Endothelial cell (in vitro differentiated cells): ENCODE data around the gene OVOL2. TPM values are rescaled to one million over a fixed set of nuclear protein-coding genes. Genes with fewer than 3 reads are reported as not detected.

Source experiments
- DNase-seq: peaks from one replicate; pipeline ENCODE4 v3.0.0; 2021; ENCODE audit warnings: low spot score
- H3K27ac Mint-ChIP-seq: one replicate; pipeline ENCODE4 v1.8.0; 2021; ENCODE audit warnings: mixed read lengths, inconsistent platforms; ENCODE audit not compliant: unreplicated experiment
- H3K27me3 Mint-ChIP-seq: one replicate; pipeline ENCODE4 v1.8.0; 2021; ENCODE audit warnings: mild to moderate bottlenecking, moderate library complexity, mixed read lengths, inconsistent platforms; ENCODE audit not compliant: unreplicated experiment
- H3K36me3 Mint-ChIP-seq: one replicate; pipeline ENCODE4 v1.8.0; 2021; ENCODE audit warnings: mild to moderate bottlenecking, low read depth, mixed read lengths, inconsistent platforms; ENCODE audit not compliant: unreplicated experiment
- H3K4me1 Mint-ChIP-seq: one replicate; pipeline ENCODE4 v1.8.0; 2021; ENCODE audit warnings: mild to moderate bottlenecking, mixed read lengths, inconsistent platforms; ENCODE audit not compliant: unreplicated experiment
- H3K4me3 Mint-ChIP-seq: one replicate; pipeline ENCODE4 v1.8.0; 2021; ENCODE audit warnings: mild to moderate bottlenecking, mixed read lengths, inconsistent platforms; ENCODE audit not compliant: unreplicated experiment
- H3K9me3 Mint-ChIP-seq: one replicate; pipeline ENCODE4 v1.8.0; 2021; ENCODE audit warnings: mixed read lengths, inconsistent platforms; ENCODE audit not compliant: unreplicated experiment
- CTCF ChIP-seq: fragments of 200-600 bp; sonication (generic); IDR thresholded peaks from one replicate; pipeline ENCODE4 v1.5.0; 2021; ENCODE audit warnings: antibody characterized with exemption; ENCODE audit not compliant: unreplicated experiment
- total RNA-seq: library from RNA; stranded (reverse); fragmentation: NEBNext Ultra II Directional; extraction: Animal tissue kit (Norgen Biotek cat#: 25700); gene quantifications from one replicate; pipeline ENCODE4 v1.2.1, GENCODE V29; 2021; ENCODE audit not compliant: unreplicated experiment

The OVOL2 gene
- total RNA-seq, 1 donor from 2014 or later: not detected

DNA sequence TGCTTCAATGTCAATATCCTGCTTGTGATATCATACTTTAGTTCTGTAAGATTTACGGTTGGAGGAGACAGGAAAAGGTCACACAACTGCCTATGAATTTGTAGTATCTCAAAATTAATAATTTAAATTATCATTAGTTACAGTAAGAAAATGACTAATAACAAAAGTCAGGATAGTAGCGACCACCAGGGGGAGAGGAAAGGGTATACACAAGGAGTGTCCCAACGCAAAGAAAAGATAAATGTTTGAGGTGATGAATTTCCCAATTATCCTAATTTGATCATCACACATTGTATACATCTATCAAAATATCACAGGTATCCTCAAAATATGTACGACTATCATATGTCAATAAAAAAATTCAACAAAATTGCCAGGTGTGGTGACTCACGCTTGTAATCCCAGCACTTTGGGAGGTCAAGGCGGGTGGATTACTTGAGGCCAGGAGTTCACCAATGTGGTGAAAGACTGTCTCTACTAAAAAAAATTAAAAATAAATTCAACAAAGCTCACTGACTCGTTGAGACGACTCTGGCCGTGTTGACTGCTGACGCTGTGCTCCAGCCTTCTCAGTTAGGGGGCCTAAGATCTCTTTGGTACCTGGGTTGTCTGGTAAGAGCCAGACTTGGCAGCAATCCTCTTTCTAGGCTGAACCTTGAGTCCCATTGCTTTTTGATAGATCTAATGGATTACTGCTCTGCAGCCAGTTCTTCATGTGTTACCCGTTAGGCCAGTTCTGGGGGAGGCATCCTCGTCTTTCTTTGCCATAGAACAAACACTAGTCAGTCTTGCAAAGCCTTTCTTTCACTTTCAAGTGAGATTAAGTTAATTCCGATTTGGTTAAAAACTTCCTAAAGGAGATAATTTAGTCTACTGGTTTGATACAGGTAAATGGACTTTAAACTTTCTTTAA lies 9.0 kb upstream of the OVOL2 start:
- no peaks in the 10 kb centered on the region for H3K36me3 Mint-ChIP-seq
- no peaks in the 10 kb centered on the region for H3K27me3 Mint-ChIP-seq
- H3K27ac Mint-ChIP-seq: no peak overlapping the region
- TF ChIP-seq CTCF: peak; percentile 54
- no peak for DNase-seq
- H3K9me3 Mint-ChIP-seq: no peaks in the 10 kb centered on the region
- no peaks in the 10 kb centered on the region for H3K4me1 Mint-ChIP-seq
- H3K4me3 Mint-ChIP-seq: no peak overlapping the region

DNA sequence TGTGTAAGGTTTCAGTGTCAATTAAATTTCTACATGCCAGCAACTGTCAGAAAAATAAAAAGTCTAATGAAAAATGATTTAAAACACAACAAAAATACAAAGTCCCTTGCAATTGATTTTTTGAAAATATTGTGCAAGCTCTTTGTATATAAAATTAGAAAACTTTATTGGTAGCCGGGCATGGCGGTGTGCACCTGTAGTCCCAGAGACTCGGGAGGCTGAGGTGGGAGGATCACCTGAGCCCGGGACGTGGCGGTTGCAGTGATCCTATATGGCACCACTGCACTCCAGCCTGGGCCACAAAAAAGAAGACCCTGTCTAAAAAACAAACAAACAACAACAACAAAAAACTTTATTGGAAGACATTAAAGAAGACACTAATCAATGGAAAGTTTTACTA lies 6.0 kb upstream of the OVOL2 start:
- TF ChIP-seq CTCF: no peak
- DNase-seq: no peak
- no peaks in the 10 kb centered on the region for H3K27me3 Mint-ChIP-seq
- no peaks in the 10 kb centered on the region for H3K9me3 Mint-ChIP-seq
- no peak overlapping the region for H3K27ac Mint-ChIP-seq
- H3K36me3 Mint-ChIP-seq: no peaks in the 10 kb centered on the region
- peaks cover 3% of the 10 kb centered on the region for H3K4me1 Mint-ChIP-seq
- H3K4me3 Mint-ChIP-seq: no peak overlapping the region

DNA sequence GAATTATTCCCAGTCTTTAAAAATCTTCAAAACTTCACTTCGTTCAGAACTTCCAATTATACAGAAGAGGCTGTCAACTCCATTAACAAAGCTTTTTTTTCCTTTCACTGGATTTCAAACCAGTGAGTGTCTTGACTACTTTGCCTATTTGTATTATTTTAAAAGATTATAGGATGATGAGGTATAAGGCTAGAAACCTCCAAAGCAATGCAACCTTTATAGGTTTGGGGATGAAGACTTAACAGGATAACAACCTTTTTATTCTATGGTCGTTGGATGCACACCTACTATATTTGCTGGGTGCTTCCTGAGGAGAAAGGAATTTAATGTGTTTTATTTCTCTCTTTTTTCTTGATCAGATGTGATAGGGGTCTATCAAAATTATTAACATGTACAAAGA lies 1.9 kb upstream of the OVOL2 start:
- no peak overlapping the region for H3K27ac Mint-ChIP-seq
- no peak for TF ChIP-seq CTCF
- no peaks in the 10 kb centered on the region for H3K9me3 Mint-ChIP-seq
- H3K4me3 Mint-ChIP-seq: peak overlapping the region; percentile 73
- no peak for DNase-seq
- H3K4me1 Mint-ChIP-seq: peaks cover 7% of the 10 kb centered on the region
- no peaks in the 10 kb centered on the region for H3K36me3 Mint-ChIP-seq
- peaks cover 9% of the 10 kb centered on the region for H3K27me3 Mint-ChIP-seq

DNA sequence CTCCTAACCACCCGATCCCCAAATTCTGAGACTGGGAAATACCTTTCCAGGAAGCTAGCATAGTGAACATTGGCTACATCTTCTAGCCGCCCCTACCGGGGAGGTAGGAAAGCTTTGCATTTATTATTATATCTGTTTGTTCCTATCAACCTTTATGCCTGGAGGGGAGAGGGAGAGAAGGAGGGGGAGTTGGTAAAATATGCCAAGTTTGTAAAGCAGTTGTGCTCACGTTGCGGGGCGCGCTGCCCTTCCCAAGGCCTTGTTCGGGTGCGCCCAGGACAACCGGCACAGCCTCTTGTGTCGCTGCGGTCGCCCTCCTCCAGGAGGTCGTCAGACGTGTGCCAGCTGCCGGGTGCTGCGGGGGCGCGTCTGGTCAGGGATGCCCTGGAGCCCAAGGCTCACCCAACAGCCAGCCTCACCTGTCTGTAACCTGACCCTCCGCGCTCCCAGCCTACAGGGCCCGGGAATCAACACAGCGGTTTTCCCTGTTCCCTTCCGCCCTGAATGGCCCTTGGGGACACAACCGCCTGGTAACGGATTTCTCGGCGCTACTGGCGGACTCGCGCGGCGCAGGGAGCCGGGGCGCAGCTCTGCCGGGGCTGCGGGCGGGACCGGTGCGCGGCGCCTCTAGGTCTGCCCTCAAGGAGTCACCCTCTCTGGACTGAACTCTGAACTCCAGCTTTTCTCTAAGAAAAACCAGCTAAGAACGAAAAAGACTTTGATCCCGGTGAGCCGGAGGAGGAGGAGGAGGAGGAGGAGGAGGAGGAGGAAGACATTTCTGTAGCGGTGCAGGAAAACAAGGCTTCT lies 1.1 kb upstream of the OVOL2 start:
- no peak for TF ChIP-seq CTCF

GRCh38 chr20:18057994-18058349 lies 256 bp upstream of the OVOL2 start:
- Mint-ChIP-seq H3K36me3 (no peaks in the 10 kb centered on the region), H3K4me3 (peak overlapping the region; percentile 37), H3K27ac (no peak overlapping the region), H3K4me1 (peaks cover 7% of the 10 kb centered on the region), H3K27me3 (peaks cover 11% of the 10 kb centered on the region), H3K9me3 (no peaks in the 10 kb centered on the region)
- TF ChIP-seq CTCF: no peak
- no peak for DNase-seq

More for the DNA sequence above, 1.1 kb upstream of the OVOL2 start:
- peak; percentile 26 for DNase-seq
- H3K4me3 Mint-ChIP-seq: peak overlapping the region; percentile 81
- no peaks in the 10 kb centered on the region for H3K36me3 Mint-ChIP-seq
- H3K4me1 Mint-ChIP-seq: peaks cover 7% of the 10 kb centered on the region
- H3K27me3 Mint-ChIP-seq: peaks cover 9% of the 10 kb centered on the region
- no peak overlapping the region for H3K27ac Mint-ChIP-seq
- no peaks in the 10 kb centered on the region for H3K9me3 Mint-ChIP-seq
